GM12878 (cell line): ENCODE results near the gene ZNF680.

ENCODE experiments used
- ETV6 ChIP-seq, 2 experiments: fragments of 450-650 bp in 1 of 2; IDR thresholded peaks in 1 of 2; conservative IDR thresholded peaks in 1 of 2; 2 replicates each; pipeline ENCODE4 v1.6.1; 2014; ENCODE audit warnings: antibody characterized with exemption in 1 of 2, borderline replicate concordance in 1 of 2, low read depth in 1 of 2, mild to moderate bottlenecking in 1 of 2, moderate library complexity in 1 of 2
- FOXK2 ChIP-seq: fragments of 450-650 bp; IDR thresholded peaks from 2 replicates; pipeline ENCODE4 v1.6.1; 2017; ENCODE audit warnings: mild to moderate bottlenecking, moderate library complexity
- GABPA ChIP-seq: IDR thresholded peaks from 2 replicates; pipeline ENCODE4 v1.6.1; 2014; ENCODE audit warnings: antibody characterized with exemption, low read depth, mild to moderate bottlenecking, inconsistent platforms
- KDM1A ChIP-seq: fragments of 200-600 bp; sonication (generic); IDR thresholded peaks from 2 replicates; pipeline ENCODE4 v1.6.1; 2016; ENCODE audit warnings: borderline replicate concordance
- MAX ChIP-seq: IDR thresholded peaks from 2 replicates; pipeline ENCODE4 v1.6.1; 2012; ENCODE audit warnings: low read depth, low read length, improper control_type of control experiment
- MTA3 ChIP-seq: IDR thresholded peaks from 2 replicates; pipeline ENCODE4 v1.6.1; 2012; ENCODE audit warnings: low read length, inconsistent platforms, borderline replicate concordance
- NR2C2 ChIP-seq: IDR thresholded peaks from 2 replicates; pipeline ENCODE4 v1.6.1; 2011; ENCODE audit warnings: borderline replicate concordance, low read depth; ENCODE audit not compliant: control insufficient read depth, insufficient read length
- POLR2AphosphoS2 ChIP-seq: IDR thresholded peaks from 2 replicates; pipeline ENCODE4 v1.6.1; 2011; ENCODE audit warnings: low read depth, mild to moderate bottlenecking, low read length, improper control_type of control experiment, moderate library complexity
- TAF1 ChIP-seq: IDR thresholded peaks from 2 replicates; pipeline ENCODE4 v1.6.1; 2011; ENCODE audit warnings: mild to moderate bottlenecking, low read depth, low read length, borderline replicate concordance
- TF ChIP-seq, protein P1 (sequence below), 3 experiments: IDR thresholded peaks in 2 of 3; conservative IDR thresholded peaks in 1 of 3; 2 replicates each; pipeline ENCODE4 v1.5.1; 2011; ENCODE audit warnings: low read depth in 3 of 3, low read length in 3 of 3, mild to moderate bottlenecking in 3 of 3, control low read depth in 2 of 3, moderate library complexity in 2 of 3, inconsistent platforms in 1 of 3, mixed read lengths in 1 of 3; ENCODE audit not compliant: control insufficient read depth in 2 of 3, insufficient read depth in 1 of 3; ENCODE audit errors: extremely low read depth in 1 of 3

GRCh38 chr7:64562256-64562625, 630 bp downstream of the ZNF680 start:
- TF ChIP-seq, protein P1, sequence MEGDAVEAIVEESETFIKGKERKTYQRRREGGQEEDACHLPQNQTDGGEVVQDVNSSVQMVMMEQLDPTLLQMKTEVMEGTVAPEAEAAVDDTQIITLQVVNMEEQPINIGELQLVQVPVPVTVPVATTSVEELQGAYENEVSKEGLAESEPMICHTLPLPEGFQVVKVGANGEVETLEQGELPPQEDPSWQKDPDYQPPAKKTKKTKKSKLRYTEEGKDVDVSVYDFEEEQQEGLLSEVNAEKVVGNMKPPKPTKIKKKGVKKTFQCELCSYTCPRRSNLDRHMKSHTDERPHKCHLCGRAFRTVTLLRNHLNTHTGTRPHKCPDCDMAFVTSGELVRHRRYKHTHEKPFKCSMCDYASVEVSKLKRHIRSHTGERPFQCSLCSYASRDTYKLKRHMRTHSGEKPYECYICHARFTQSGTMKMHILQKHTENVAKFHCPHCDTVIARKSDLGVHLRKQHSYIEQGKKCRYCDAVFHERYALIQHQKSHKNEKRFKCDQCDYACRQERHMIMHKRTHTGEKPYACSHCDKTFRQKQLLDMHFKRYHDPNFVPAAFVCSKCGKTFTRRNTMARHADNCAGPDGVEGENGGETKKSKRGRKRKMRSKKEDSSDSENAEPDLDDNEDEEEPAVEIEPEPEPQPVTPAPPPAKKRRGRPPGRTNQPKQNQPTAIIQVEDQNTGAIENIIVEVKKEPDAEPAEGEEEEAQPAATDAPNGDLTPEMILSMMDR (IDR thresholded peaks at IDR 0.05 in 2 of 3, conservative IDR thresholded peaks at IDR 0.05 in 1 of 3; ENCODE audit: control insufficient read depth in 2 of 3, extremely low read depth in 1 of 3, insufficient read depth in 1 of 3, low read depth in 3 of 3, low read length in 3 of 3), result no peak
- TF ChIP-seq GABPA (no peak), MTA3 (no peak), ETV6 (conservative IDR thresholded peaks at IDR 0.05 in 1 of 2, IDR thresholded peaks at IDR 0.05 in 1 of 2; ENCODE audit: borderline replicate concordance in 1 of 2, low read depth in 1 of 2) (no peak), NR2C2 (no peak), TAF1 (no peak), MAX (no peak), KDM1A (no peak), POLR2AphosphoS2 (no peak), FOXK2 (no peak)
